Bronchial epithelial cell (primary cell): ENCODE results near the gene HOXC11. TPM values are rescaled to one million over a fixed set of nuclear protein-coding genes. Genes with fewer than 3 reads are reported as not detected.

Experiments
- DNase-seq: peaks from one replicate; pipeline ENCODE4 v3.0.0-alpha.2; 2010; ENCODE audit warnings: low read depth
- FAIRE-seq: peaks from 2 replicates; lab custom pipeline; 2011; peaks lifted over from hg19 to GRCh38; lab: Jason Lieb, UNC
- H3K27me3 ChIP-seq: 2 replicates; pipeline ENCODE4 v1.5.1; 2011; ENCODE audit warnings: low read length; ENCODE audit not compliant: control insufficient read depth, insufficient read depth
- H3K36me3 ChIP-seq: 2 replicates; pipeline ENCODE4 v1.5.1; 2011; ENCODE audit warnings: low read length; ENCODE audit not compliant: control insufficient read depth, insufficient read depth
- H3K4me3 ChIP-seq: 2 replicates; pipeline ENCODE4 v1.5.1; 2011; ENCODE audit warnings: mild to moderate bottlenecking, low read depth, low read length, control low read depth
- total RNA-seq: library from RNA; depleted of rRNA; stranded (reverse); fragments of >200 nt; gene quantifications from 2 replicates; pipeline ENCODE4 v1.2.1, GENCODE V29; 2014
- TF ChIP-seq, protein P1 (sequence below): IDR thresholded peaks from 2 replicates; pipeline ENCODE4 v1.5.1; 2011; ENCODE audit warnings: mild to moderate bottlenecking, moderate library complexity, low read length, control low read depth, inconsistent platforms; ENCODE audit not compliant: insufficient read depth, severe bottlenecking

HOXC11 gene
- total RNA-seq, 1 donor from 2014 or later, result not detected

DNA sequence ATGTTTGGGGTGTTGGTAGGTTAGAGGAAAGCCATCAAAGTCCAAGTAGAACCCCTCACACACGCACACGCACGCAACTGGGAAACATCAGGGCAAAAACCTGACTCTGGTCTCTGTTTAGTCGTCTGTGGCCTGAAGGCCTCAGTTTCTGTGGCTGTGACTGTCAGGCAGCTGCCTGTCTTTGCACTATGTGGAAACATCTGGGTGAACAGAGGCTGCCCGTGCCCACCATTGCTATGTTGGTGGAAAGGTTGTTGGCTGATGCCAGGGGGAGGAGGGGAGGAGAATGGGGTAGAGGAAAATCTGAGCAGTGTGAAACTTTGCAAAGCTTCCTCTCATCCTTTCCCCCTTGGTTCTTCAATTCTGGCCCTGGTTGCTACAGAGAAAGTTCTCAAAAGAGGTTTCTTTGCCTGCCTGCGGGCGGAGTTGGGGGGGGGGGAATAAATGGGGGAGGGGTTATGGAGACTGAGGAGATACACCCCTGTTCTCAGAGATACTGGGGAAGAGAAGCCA lies 19.5 kb downstream of the HOXC11 start:
- H3K27me3 ChIP-seq, result peaks cover 86% of the 10 kb centered on the region
- H3K36me3 ChIP-seq, result no peaks in the 10 kb centered on the region
- FAIRE-seq, result no peak
- no peak for DNase-seq
- TF ChIP-seq, protein P1, sequence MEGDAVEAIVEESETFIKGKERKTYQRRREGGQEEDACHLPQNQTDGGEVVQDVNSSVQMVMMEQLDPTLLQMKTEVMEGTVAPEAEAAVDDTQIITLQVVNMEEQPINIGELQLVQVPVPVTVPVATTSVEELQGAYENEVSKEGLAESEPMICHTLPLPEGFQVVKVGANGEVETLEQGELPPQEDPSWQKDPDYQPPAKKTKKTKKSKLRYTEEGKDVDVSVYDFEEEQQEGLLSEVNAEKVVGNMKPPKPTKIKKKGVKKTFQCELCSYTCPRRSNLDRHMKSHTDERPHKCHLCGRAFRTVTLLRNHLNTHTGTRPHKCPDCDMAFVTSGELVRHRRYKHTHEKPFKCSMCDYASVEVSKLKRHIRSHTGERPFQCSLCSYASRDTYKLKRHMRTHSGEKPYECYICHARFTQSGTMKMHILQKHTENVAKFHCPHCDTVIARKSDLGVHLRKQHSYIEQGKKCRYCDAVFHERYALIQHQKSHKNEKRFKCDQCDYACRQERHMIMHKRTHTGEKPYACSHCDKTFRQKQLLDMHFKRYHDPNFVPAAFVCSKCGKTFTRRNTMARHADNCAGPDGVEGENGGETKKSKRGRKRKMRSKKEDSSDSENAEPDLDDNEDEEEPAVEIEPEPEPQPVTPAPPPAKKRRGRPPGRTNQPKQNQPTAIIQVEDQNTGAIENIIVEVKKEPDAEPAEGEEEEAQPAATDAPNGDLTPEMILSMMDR, result no peak
- no peak overlapping the region for H3K4me3 ChIP-seq

DNA sequence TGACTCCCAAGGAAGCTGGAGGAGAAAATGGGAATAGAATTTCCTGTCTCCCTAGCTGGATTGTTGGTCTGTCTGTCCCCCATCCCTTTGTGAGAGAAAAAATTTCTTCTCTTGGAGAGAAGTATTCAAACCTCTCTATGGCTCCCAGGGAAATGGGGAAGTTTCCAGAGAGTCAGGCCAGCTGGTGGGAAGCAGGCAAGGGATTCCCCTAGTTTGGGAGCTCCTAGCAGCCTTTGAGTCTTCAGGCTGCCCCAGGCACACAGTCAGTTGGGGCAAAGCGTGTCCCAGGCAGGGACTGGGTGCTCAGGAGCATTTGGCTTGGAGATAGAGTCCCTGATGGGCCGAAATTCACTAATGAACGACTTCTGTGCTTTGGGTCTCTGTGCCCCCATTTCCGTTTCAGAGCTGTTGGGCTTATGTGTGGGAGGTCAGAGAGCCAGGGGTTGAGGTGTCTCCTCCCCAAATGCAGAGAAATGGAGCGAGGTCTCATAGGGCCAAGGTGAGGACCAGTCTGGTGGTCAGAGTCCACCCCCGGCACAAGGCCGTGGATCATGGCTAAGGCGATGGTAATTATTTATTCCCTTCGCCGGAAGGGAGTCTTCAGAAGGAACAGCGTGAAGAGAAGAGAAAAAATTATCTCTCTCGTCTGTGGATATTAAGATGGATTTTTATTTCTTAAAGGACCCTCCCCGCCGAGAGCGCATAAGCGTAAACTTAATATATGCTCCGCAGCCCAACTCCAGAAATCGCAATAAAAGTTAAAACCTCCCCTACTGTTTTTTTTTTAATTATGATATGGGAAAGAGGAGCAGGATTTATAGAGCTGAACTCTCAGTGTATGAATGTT lies 20.5 kb downstream of the HOXC11 start:
- H3K27me3 ChIP-seq, result peaks cover 89% of the 10 kb centered on the region
- FAIRE-seq (no peak), DNase-seq (no peak)
- H3K4me3 ChIP-seq, result no peak overlapping the region
- TF ChIP-seq, protein P1, result no peak
- no peaks in the 10 kb centered on the region for H3K36me3 ChIP-seq

DNA sequence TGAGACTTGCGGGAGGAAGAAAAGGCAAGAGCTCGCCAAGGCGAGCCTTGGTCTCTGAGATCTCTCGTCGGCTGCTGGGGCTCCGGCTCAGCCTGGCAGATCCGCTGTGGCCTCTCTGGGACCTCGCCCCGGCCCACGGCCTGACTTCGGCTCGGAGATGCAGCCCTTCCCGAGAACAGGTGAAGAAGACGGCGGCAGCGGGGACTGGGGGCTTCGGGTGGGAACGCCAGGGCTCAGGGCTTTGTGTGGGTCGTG lies 21.0 kb downstream of the HOXC11 start:
- no peaks in the 10 kb centered on the region for H3K36me3 ChIP-seq
- H3K4me3 ChIP-seq, result no peak overlapping the region
- FAIRE-seq, result no peak
- no peak for DNase-seq
- TF ChIP-seq, protein P1, result no peak
- H3K27me3 ChIP-seq, result peaks cover 89% of the 10 kb centered on the region

DNA sequence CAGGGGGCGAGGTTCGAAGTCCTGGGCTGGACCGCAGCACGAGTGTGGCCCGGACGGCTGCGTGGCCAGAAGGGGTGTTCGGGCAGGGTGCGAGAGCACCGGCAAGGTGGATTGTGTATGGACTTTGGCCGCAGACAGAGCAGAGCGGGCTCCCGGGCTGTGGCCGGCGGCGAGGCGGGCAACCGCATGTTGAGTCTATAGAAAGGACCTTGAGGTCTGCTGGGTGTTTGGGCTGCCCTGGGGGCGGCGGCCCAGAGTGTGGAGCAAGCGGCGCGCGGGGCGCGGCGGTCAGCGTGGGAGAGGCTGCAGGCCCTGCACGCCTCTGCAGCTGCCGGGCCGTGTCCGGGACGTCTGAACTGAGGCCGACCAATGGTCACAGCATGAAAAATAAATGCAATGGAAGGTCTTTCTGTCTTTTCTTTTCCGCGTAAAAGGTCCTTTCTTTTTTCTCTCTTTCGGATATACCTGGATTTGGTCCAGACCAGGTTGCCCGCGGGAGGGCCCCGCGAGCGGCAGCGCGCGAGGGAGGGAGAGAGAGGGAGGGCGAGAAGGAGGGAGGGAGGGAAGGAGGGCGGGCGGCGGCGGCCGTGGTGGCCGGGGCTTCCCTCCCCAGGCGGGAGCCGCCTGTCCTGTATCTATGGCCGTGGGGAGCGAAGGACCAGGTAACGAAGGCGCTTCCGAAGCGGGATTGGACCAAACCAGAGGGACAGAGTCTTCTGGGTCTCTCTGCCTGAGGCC lies 21.5 kb downstream of the HOXC11 start:
- DNase-seq (no peak), FAIRE-seq (no peak)
- Histone ChIP-seq H3K36me3 (no peaks in the 10 kb centered on the region), H3K4me3 (no peak overlapping the region), H3K27me3 (peaks cover 88% of the 10 kb centered on the region)
- TF ChIP-seq, protein P1, result no peak

DNA sequence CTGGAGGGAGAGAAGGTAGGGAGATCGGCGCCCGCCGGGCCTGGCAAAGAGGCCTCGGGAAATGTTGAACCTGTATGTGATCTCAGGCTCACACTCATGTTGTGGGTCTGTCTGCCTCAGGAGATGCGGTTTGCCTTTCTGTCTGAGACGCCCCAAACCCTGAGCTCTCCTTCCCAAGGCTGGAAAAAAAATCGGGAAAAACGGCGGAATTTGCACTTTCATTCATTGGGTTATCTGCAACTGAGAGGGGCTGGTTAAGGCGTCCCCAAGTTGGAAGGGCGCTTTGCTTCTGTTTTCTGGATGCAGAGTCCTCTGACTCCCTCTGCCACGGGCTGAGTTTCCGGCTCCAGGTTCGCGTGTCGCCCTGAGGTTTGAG lies 22.1 kb downstream of the HOXC11 start:
- H3K4me3 ChIP-seq, result no peak overlapping the region
- H3K36me3 ChIP-seq, result no peaks in the 10 kb centered on the region
- H3K27me3 ChIP-seq, result peaks cover 89% of the 10 kb centered on the region
- TF ChIP-seq, protein P1, result no peak
- no peak for FAIRE-seq
- no peak for DNase-seq
